Fibroblast of skin of left biceps (primary cell): ENCODE data around the gene LRRC37B.
"Not testable (repeated sequence)": the region's sequence is repeated elsewhere in the genome, so short reads cannot be mapped to it uniquely, and the experiment has no call there.

Experiments
- DNase-seq, 2 experiments: peaks; one replicate each; pipeline ENCODE4 v3.0.0-alpha.2; 2013; ENCODE audit warnings: low read depth in 2 of 2

LRRC37B gene

DNA sequence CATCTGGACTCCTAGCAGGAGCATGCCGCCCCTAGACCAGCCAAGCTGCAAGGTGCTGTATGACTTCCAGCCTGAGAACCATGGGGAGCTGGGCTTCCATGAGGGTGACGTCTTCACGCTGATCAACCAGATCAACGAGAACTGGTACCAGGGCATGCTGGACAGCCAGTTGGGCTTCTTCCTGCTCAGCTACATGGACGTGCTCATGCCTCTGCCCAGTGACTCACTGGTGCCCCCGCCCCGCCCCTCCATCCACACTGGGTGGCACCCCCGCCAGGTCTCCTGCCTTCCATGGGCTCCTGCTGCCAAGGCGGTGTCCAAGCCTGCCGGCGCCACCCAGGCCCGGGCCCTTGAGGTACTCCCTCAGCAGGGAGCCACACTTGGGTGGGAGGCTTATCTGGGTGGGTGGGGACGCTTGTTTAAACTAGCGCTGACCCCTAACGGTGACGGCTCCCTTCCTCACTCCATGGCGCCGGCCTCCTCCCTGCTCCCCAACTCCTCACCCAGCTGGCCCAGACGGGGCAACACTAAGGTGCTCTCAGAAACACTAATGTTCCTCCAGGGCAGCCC lies 34.2 kb downstream of the LRRC37B start:
- not testable (repeated sequence) for DNase-seq

DNA sequence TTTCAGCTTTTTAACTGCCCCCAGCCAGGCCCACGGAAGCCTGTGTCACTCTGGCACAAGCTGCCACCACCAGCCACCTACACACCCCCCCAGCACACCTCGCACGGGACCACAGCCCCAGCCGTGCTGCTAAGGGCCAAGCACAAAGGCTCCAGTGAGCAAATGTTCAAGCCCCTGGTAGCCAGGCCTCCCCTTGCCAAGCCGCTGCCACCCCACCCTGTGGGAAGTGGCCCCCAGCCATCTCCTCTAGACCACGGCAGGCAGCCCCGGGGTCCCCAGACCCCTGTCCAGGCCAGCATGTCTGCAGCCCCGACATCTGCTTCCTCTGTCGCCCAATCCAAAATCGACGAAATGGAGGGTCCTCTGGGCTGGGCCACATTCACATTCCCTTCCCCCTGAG lies 35.1 kb downstream of the LRRC37B start:
- not testable (repeated sequence) for DNase-seq

DNA sequence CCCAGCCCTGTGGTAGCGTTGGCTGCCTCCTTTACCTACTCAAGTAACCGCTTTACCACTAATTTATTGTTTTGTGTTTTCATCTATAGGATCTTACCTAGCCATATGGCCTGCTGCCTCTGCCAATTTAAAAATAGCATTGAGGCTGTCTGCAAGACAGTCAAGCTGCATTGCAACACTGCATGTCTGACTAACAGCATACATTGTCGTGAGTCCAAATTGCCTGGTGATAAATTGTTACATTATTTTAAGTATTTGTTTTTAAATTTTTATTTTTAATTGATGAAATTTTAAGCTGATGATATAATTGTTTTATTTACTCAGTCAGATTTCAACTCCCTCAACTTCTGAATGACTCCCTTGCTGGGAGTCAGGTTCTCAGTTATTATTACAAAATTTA lies 38.4 kb downstream of the LRRC37B start:
- peak in 1 of 2 experiments; percentile 0 for DNase-seq

DNA sequence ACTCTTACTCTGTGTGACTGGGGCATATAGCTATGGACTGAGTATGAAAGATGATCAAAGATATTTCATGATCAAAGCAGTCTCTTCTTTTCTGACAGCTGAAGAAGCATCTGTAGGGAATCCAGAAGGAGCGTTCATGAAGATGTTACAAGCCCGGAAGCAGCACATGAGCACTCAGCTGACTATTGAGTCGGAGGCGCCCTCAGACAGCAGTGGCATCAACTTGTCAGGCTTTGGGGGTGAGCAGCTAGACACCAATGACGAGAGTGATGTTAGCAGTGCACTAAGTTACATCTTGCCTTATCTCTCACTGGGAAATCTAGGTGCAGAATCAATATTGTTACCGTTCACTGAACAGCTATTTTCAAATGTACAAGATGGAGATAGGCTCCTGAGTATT lies 40.5 kb downstream of the LRRC37B start:
- DNase-seq: not testable (repeated sequence)

DNA sequence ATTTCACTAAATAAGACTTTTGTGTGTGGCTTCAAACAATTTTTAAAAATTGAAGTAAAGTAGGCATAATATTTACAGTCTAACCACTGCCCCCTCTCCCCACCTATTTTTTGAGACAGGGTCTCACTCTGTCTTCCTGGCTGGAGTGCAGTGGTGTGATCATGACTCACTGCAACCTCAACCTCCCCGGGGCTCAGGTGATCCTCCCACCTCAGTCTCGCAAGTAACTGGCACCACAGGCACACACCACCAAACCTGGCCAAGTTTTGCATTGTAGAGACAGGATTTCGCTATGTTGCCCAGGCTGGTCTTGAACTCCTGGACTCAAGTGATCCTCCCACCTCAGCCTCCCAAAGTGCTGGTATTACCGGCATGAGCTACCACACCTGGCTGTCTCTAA lies 47.8 kb downstream of the LRRC37B start:
- DNase-seq: not testable (repeated sequence)

DNA sequence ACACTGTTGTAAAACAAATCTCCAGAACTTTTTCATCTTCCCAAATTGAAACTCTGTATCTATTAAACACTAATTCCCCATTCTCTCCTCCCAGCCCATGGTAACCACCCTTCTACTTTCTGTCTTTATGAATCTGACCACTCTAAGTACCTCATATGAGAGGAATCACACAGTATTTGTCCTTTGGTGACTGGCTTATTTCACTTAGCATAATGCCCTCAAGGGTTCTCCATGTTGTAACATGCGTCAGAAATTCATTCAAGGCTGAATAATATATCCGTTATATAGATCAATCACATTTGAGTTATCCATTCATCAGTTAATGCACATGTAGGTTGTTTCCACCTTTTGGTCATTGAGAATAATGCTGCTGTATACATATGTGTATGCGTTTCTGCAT lies 48.2 kb downstream of the LRRC37B start:
- not testable (repeated sequence) for DNase-seq

DNA sequence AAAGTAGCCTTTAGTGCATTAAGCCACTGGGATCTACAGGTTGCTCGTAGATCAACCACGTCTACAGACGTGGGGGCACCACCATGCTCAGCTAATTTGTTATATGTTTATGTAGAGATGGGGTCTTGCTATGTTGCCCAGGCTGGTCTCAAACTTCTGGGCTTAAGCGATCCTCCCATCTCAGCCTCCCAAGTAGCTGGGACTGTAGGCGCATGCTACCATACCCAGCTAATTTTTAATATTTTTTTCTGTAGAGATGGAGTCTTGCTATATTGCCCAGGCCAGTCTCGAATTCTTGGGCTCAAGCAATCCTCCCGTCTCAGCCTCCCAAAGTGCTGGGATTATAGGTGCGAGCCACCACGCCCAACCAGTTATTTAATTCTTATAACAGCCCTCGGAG lies 49.3 kb downstream of the LRRC37B start:
- DNase-seq: not testable (repeated sequence)

DNA sequence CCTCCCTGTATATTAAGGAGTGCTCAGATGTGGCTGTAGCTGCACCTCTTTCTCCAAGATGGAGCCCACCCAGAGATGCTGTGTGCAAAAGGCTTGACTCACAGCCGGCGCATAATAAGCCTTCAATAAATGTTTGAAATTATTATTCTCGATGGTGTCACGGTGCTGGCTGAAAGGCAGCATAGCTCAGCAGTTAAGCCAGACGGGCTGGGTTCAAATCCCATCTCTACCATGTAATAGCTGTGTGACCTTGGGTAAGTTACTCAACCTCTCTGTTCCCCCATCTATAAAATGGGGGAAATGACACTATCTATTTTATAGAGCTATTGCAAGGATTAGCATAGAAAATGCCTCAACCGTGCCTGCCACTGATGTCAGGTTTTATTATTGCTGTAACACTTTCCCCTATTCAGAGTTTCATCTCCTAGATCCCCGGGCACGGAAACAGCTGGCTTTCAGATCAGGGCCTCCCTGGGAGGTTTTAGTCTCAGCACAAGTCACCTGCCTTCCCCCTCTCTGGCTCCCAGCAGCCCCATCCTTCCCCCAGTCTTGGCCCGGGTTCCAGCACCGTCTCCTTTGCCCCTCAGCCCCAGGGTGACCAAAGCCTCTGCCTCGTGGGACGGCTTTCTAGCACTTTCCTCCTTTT lies 50.4 kb downstream of the LRRC37B start:
- not testable (repeated sequence) for DNase-seq

DNA sequence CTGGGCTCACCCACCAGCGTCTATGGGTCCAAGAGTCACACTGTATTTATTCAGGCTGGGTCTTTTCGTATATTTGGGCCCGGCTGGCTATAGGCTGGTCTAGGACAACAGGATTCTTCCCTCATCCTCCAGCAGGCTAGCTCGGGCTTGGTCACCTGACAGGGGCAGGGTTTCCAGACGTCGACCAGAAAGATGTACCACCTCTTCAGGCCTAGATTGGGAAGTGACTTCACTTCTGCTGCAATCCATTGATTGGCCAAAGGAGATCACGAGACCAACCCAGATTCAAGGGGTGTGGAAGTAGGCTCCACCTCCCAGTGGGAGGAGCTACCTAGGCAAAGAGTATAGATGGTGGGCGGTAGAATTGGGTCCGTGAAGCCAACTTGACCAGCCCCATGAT lies 53.5 kb downstream of the LRRC37B start:
- not testable (repeated sequence) for DNase-seq

DNA sequence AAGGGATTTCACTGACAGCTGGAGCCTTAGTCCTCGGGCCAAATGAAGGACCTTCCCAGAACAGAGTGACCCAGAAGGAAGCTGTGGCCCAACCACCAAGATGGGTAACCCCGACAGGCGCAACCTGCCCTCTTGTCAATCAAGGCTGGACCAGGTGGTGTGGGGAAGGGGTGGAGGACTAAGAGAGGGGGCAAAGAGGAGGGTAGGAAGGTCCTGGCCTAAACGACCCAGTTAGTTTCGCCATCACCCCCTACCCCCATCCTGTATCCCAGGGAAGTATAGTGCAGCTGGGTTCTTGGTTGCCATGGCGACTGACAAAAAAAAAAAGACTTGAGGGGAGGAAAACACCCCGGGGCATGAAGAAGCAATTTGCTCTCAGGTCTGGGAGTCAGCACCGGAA lies 54.7 kb downstream of the LRRC37B start:
- not testable (repeated sequence) for DNase-seq

DNA sequence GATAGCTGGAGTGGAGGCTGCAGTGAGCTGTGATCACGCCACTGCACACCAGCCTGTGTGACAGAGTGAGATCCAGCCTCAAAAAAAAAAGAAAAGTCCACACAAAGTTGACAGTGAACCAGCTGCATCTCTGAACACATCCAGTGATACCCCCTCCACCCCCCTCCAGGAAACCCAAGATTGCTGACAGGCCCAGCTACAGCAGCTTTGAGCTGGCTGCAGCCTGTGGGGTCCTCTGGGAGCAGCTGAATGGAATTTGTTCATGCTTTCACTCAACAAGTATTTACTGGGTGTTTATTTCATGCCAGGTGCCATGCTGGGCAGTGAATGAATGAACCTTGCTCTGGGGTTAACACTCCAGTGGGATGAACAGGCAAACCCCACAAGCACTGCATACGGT lies 56.9 kb downstream of the LRRC37B start:
- DNase-seq: not testable (repeated sequence)

DNA sequence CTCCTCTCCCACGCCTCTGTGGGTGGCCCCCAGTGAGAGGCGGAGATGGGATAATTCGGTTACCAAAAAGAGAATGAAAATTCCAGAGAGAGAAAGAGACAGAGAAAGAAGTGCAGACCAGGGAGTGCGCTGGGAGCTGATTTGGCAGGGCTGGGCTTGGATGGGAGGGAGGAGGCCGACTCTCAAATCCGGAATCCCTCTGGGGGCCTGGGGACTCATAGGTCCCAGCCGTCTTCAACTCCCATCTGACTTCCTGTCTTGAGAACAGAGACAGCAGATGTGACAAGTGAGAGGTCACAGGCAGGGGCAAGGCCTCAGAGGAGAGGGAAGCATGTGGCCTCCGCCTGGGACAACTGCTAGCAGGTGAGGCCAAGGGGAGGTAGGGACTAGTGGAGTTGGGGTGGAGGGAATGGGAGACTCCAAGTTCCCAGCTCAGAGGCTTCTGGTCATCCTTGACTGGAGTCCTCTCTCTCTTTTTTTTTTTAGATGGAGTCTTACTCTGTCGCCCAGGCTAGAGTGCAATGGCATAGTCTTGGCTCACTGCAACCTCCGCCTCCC lies 59.0 kb downstream of the LRRC37B start:
- DNase-seq: not testable (repeated sequence)

DNA sequence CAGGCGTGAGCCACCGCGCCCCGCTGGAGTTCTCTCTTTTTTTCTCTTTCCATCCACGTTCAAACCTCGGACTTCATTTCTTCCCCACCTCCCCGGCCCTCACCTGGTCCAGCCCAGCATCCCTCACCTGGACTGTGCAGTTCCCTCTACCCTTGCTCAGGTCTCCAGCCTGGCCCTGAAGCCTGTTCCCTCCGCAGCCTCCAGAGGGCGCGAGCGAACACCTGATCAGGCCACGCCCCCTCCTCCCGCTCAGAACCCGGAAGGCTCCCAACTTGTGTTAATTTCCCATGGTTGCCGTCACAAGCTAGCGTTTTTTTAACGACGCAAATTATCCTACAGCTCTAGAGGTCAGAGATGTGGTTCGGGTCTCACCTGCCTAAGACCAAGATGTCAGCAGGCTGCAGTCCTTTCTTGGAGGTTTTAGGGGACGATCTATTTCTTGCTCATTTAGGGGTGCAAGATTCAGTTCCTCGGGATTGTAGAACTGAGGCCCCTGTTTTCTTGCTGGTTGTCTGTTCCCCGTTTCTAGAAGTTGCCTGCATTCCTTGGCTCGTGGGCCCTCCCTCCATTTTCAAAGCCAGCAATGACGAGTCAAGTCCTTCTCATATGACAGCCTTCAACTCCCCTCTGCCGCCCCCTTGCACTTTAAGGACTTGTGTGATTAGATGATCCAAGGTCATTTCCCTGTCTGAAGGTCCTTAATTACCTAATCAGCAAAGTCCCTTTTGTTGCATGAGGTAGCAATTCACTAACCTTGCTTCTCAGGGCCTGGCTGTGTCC lies 59.9 kb downstream of the LRRC37B start:
- DNase-seq: not testable (repeated sequence)

DNA sequence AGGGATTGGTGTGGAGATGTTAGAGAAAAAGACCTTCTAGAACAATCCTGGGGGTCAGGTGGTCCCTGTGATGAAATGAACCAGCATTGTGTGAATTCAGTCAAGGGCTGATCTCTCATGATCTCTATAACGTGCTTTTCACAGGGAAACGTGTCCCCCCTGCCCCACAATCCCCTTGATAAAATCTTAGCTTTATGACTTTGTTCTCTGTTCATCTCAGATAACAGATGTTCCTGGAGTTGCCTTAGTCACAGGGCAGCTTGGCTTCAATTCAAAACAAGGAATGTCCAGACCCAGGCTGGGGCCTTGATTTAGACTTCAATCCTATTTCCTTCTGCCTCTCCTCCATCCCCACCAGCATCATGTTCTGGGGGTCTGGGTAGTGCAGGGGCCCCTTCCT lies 61.9 kb downstream of the LRRC37B start:
- not testable (repeated sequence) for DNase-seq

DNA sequence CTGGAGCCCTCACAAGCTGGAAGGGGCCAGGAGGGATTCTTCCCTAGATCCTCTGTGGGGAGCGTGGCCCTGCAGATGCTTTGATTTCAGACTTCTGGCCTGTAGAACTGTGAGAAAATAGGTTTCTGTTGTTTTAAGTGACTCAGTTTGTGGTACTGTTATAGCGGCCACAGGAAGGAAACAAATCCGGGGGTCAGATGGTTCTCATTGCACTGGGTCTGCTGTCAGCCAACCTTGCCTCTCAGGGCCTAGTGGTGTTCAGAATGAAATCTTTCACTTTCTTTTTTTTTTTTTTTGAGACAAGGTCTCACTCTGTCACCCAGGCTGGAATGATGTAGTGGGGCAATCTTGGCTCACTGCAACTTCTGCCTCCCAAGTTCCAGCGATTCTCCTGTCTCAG lies 64.8 kb downstream of the LRRC37B start:
- not testable (repeated sequence) for DNase-seq

DNA sequence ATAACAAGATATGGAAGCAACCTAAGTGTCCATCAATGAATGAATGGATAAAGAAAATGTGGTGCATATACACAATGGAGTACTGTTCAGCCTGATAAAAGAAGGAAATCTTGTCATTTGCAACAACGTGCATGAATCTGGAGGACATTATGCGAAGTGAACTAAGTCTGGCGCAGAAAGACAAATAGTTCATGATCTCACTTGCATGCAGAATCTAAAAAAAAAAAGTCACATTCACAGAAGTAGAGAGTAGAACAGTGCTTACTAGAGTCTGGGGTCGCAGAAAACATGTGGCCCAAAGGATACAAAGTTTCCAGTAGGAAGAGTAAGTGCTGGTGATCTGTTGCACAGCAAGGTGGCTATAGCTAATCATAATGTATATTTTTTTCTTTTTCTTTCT lies 65.9 kb downstream of the LRRC37B start:
- DNase-seq: not testable (repeated sequence)

DNA sequence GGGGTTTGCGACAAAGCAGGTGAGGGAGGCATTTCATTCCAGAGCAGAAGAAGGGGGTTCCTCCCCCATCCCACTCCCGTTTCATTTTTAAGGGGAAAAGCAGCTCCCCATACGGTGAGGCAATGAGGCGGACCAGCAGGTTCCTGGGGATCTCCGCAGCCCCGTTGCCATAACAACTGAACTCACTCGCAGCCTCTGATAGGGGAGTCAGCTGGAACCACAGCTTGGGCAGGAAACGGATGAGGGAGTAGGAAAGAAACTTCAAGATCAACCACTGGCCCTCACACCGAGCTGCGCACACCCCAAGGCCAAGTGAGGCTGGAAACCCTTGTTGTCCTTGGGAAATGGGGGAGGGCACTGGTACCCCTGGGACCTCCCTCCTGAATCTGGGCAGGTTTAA lies 72.6 kb downstream of the LRRC37B start:
- peak; percentile 10 to 14 for DNase-seq

DNA sequence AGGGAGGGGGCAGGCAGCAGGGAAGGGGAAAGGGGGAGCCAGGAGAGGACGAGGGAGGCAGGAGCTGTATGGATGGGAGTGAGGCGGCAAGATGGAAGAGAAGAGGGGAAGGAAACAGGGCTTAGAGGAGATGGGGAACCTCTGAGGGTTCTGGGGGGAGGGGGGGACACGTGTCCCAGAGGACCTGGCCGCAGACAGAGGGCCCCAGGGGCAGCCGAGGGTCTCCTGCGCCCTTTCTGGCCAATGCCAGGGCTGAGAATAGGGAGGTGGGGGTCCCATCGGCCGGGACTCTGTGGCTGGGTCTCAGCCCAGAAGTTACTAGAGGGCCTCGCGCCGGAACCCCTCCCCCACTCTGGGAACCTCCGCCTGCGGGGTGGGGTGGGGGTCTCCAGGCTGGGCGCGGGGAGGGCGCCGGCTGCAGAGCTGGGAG lies 76.4 kb downstream of the LRRC37B start:
- not testable (repeated sequence) for DNase-seq

DNA sequence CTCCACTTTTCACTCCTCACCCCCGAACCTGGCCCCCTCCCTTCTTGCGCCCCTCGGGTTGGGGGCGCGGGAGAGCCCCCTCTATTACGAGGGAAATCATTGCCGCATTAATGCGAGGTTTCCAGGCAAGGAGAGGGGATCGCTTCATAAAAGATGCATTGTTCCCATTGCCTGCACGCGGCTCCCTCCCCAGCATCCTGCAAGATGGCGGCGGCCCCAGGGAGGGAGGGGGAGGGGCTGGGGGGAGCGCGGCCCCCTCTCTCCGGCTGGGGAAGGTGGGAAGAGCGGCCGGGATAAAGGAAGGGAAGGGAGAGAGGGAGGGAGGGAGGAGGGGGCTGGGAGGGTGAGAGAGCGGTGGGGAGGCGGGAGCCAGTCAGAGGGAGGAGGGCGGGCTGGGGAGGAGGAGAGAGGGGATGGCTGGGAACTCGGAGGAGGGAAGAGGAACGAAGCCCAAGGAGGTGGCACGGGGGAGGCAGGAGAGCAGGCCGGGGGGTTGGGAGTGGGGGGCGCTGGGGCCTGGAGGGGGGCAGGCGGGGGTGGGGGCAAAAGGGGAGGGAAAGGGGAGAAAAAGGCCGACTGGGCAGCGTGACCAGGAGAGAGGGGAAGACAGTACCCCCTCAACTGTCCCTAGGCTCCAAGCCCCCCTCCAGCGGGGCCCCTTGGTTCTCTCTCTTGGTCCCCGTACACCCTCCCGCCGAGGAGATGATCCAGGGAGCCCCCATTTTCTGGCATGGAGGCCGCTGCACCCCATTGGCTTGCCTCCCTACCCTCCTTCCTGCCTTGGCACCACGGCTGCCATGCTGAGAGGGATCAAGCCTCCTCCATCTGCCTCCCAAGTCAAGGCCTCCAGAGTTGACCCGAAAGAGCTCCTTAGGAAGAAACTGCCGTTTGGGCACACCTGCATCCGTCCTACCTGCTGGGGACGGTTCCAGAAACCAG lies 77.1 kb downstream of the LRRC37B start:
- peak in 1 of 2 experiments; percentile 4 for DNase-seq

DNA sequence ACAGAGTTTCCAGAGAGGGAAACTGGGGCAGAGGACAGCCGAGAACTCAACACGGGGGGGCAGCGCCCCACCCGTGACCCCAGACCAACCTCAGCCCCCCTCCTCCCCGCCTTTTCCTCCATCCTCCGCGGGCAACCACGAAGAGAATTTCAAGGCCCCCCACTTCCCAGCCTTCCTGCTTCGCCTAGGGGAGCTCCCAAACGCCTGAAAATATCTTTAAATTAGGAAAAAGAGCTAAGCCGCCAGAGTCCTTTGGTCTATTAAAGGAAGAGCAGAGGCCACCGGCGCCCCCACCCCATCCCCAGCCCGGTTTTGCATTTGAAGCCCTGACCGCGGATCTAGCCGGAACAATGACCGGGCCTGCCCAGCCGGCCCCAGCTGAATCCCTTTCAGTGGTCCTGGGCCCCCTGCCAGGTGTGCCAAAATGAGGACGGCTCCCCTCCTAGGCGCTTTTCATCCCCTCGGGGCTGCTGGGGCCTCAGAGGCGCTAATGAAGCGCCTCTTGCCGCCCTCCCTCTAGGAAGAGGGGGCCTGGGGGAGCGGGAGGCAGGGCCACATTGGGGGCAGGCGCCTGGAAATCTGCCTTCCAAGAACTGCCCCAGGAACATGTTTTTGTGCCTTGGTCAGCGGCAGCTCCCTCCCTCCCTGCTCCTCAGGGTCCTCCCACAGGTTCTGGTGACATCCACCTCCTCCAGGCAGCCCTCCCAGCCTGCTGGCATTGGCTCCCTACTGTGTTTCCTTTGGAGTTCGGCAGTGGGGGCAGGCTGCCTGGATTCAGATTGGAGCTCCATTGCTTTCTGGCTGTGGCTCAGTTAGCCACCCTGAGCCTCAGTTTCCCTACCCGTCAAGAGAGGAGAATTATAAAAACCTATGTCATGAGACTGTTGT lies 78.0 kb downstream of the LRRC37B start:
- not testable (repeated sequence) for DNase-seq
